Measurements from ENCODE around the gene RIOK1.
"Not testable (repeated sequence)": the region's sequence is repeated elsewhere in the genome, so short reads cannot be mapped to it uniquely, and the experiment has no call there.

The RIOK1 gene

GRCh38 chr6:7442467-7442866 lies 52.9 kb downstream of the RIOK1 start:
- DNase-seq = no peak

GRCh38 chr6:7445101-7445500 lies 55.5 kb downstream of the RIOK1 start:
- no peak for DNase-seq

- no peak for DNase-seq
These were observed 56.4 kb downstream of the RIOK1 start for GRCh38 chr6:7445885-7446461.

- no peak for DNase-seq
These were observed 57.2 kb downstream of the RIOK1 start for GRCh38 chr6:7446619-7447325.

- DNase-seq = no peak
These were observed 58.6 kb downstream of the RIOK1 start for GRCh38 chr6:7448232-7448631.

GRCh38 chr6:7449018-7449417 lies 59.4 kb downstream of the RIOK1 start:
- no peak for DNase-seq

GRCh38 chr6:7451326-7451725 lies 61.7 kb downstream of the RIOK1 start:
- DNase-seq = no peak

- DNase-seq = no peak
These were observed 63.3 kb downstream of the RIOK1 start for GRCh38 chr6:7452898-7453297.

- DNase-seq = no peak
These were observed 65.2 kb downstream of the RIOK1 start for GRCh38 chr6:7454696-7455358.

- not testable (repeated sequence) for DNase-seq
These were observed 66.7 kb downstream of the RIOK1 start for GRCh38 chr6:7456302-7456701.

- no peak for DNase-seq
These were observed 71.8 kb downstream of the RIOK1 start for GRCh38 chr6:7461416-7461815.

- DNase-seq = no peak
These were observed 74.2 kb downstream of the RIOK1 start for GRCh38 chr6:7463785-7464184.

GRCh38 chr6:7467007-7467897 lies 77.6 kb downstream of the RIOK1 start:
- DNase-seq = no peak
